G401 (cell line): ENCODE data around the gene DCP1A. TPM values are rescaled to one million over a fixed set of nuclear protein-coding genes. Genes with fewer than 3 reads are reported as not detected.
"Not testable (repeated sequence)": the region's sequence is repeated elsewhere in the genome, so short reads cannot be mapped to it uniquely, and the experiment has no call there.

Source experiments
- DNase-seq: peaks from one replicate; pipeline ENCODE4 v3.0.0-alpha.2; 2015; ENCODE audit warnings: low spot score
- in situ Hi-C: cut with HindIII; loops from 2 replicates; pipeline ENCODE4 v1.10.0; 2016; ENCODE audit warnings: low sequenced_read_pairs, mixed read lengths
- total RNA-seq: library from RNA; depleted of rRNA; stranded (reverse); fragments of >200 nt; shearing (Covaris generic); gene quantifications from 2 replicates; pipeline ENCODE4 v1.2.3, GENCODE V29; 2014; rRNA removed

The DCP1A gene
- total RNA-seq: 17.8 and 29.8 TPM in 2 replicates

GRCh38 chr3:53347261-53348064 lies at the start of gene DCP1A:
Gene DCP1A (minus strand): TSS chr3:53347543. CDS start chr3:53347517, 26 bp downstream.
- in situ Hi-C loops: no loop called here
- peak; percentile 96 for DNase-seq

DNA sequence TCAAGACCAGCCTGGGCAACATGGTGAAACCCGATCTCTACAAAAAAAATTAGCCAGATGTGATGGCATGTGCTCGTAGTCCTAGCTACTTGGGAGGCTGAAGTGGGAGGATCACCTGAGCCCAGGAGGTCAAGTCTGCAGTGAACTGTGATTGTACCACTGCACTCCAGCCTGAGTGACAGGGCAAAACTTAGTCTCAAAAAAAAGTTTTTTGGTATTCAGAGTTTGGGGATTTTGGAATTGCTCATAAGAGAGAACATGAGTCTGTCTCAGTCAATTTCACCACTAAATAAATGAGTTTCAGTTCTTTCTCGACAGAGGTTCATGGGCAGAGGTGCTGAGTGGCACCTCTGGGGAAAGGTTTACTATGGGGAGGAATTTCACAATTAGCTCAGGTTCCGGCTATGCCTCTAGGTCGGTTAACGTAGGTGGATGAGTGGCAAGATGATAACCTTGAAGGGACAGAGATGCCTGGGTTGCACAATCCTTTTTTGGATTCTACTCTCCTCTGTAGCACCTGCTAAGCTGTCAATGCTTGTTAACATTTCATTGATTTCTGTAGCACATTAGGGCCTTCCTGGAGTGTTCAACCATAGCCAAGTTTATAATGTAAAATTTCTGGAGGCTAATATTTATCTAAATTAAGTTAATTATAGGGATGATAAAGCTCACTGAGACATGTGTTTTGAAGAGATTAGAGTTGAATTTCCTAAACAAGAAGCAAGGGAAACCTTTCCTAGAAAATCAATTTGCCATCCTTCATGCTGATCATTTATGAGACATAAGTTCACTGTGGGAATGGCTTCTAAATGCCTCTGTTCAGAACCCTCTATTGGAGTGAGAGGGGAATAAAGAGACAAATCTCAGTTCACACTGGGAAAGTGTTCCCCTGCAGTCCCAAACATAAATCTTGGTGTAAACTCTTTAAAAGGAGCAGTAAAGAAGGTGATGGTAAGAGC lies 37.4 kb upstream of the DCP1A start:
- no peak for DNase-seq
- in situ Hi-C loops: no loop called here

- DNase-seq: no peak
- in situ Hi-C loops: no loop called here
Measured at GRCh38 chr3:53382106-53382505, 34.8 kb upstream of the DCP1A start.

- in situ Hi-C loops: no loop called here
- DNase-seq: no peak
Measured at GRCh38 chr3:53380306-53380705, 33.0 kb upstream of the DCP1A start.

GRCh38 chr3:53379898-53380297 lies 32.6 kb upstream of the DCP1A start:
- DNase-seq: no peak
- in situ Hi-C loops: no loop called here

- in situ Hi-C loops: no loop called here
- DNase-seq: no peak
Measured at GRCh38 chr3:53377794-53378193, 30.5 kb upstream of the DCP1A start.

GRCh38 chr3:53376679-53377078 lies 29.3 kb upstream of the DCP1A start:
- no peak for DNase-seq
- in situ Hi-C loops: no loop called here

GRCh38 chr3:53375019-53375418 lies 27.7 kb upstream of the DCP1A start:
- peak; percentile 52 for DNase-seq
- in situ Hi-C loops: no loop called here

- DNase-seq, in situ Hi-C loops: not testable (repeated sequence)
Measured at GRCh38 chr3:53370719-53371118, 23.4 kb upstream of the DCP1A start.

DNA sequence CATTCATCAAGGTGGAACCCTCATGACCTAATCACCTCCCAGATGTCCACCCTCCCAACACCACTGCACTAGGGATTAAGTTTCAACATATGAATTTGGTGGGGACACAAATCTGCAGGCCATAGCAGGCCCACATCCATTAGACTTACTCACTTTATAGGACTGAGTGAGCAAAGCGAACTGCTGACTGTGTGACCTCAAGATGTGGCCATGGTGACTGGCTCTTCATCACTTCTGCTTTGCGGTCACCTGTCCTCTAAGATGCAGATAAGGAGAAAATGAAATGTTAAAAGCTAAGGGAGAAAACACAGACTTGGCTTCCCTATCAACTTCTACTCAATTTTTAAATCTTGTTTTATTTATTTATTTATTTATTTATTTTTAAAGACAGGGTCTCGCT lies 14.5 kb upstream of the DCP1A start:
- DNase-seq: no peak
- in situ Hi-C loops: no loop called here

GRCh38 chr3:53357458-53357857 lies 10.1 kb upstream of the DCP1A start:
- no peak for DNase-seq
- in situ Hi-C loops: no loop called here

- no peak for DNase-seq
- in situ Hi-C loops: no loop called here
Measured at GRCh38 chr3:53354945-53355498, 7.7 kb upstream of the DCP1A start.

- in situ Hi-C loops: no loop called here
- no peak for DNase-seq
Measured at GRCh38 chr3:53353202-53353601, 5.9 kb upstream of the DCP1A start.

GRCh38 chr3:53350652-53351051 lies 3.3 kb upstream of the DCP1A start:
- peak; percentile 24 for DNase-seq
- in situ Hi-C loops: no loop called here

DNA sequence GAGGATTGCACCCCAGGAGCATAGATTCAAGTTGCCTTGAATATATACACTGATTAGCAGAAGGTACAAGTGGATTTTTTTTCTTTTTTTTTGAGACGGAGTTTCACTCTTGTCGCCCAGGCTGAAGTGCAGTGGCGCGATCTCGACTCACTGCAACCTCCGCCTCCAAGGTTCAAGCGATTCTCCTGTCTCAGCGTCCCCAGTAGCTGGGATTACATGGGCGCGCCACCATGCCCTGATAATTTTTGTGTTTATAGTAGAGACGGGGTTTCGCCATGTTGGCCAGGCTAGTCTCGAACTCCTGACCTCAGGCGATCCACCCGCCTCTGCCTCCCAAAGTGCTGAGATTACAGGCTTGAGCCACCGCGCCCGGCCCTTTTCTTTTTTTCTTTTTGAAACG lies 775 bp upstream of the DCP1A start:
- DNase-seq, in situ Hi-C loops: not testable (repeated sequence)

GRCh38 chr3:53346922-53347260 lies 452 bp downstream of the DCP1A start:
- no peak for DNase-seq
- in situ Hi-C loops: no loop called here

DNA sequence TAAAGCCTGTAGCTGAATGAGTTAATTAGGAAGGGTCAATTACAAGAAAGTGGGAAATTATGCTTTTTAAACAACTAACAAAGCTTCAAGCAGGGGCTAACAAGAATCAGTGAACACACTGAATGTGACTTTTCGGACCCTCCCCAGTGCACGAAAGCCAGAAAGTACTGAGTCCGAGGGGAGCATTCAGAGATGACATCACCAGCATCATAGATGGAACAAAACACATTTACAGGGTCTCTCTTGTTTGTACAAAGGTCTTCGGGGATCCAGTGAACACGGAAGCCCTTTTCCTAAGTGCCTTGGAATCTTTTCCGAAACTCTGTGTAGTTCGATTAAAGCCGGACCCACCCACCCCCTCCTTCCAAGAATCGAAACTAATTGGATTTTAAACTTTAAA lies 829 bp downstream of the DCP1A start:
- in situ Hi-C loops: no loop called here
- DNase-seq: no peak

DNA sequence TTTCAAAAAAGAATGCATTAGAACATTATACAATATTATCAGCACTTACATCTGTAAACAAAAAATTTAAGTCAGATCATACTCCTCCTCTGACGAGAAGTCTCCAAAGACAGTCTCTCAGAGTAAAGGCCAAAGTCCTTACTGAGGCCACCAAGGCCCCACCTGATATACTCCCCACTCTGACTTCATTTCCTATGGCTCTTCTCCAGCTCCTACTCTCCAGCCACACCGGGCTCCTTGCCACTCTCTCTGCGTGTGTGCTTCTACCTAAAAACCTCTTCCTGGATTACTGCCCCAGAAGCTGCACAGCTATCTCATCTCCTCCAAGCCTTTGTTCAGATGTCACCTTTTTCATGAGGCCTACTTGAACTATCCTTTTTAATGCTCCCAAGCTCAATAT lies 5.0 kb downstream of the DCP1A start:
- DNase-seq: peak; percentile 85
- in situ Hi-C loops: no loop called here

GRCh38 chr3:53337167-53337940 lies 10.0 kb downstream of the DCP1A start:
- in situ Hi-C loops: no loop called here
- no peak for DNase-seq
